ENCODE measurements around the gene MBOAT2.

Gene MBOAT2

GRCh38 chr2:8835279-8835678 is 168.2 kb downstream of the MBOAT2 start:
- H3K4me2 ChIP-seq (ENCODE audit: low read depth, low read length, poor library complexity, severe bottlenecking) = peak overlapping the region; percentile 94
- H3K4me3 ChIP-seq (ENCODE audit: low read length, poor library complexity, severe bottlenecking) = peak overlapping the region; percentile 94

DNA sequence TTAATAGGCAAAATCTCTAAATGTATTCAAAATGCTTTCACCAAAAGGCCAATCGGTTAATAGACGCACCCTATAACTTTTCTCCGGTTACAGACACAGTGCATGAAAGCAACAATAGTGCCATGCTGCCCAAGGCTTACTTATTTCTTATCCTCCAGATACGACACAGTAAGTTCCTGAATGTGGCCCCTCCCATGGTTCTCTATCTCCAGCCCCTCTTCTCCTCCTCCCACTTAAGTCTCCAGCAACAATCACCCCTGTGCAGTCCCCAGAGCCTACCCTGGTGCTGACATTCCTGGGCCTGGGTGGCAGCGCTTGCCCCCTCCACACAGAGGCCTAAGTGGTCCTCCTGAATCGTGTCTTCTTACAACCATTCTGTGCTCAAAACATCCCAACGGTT is 169.6 kb downstream of the MBOAT2 start:
- Histone ChIP-seq H3K9me2 (replicated peaks; ENCODE audit: low read depth, low read length) (no peaks in the 10 kb centered on the region), H3K79me2 (ENCODE audit: insufficient read depth, low read length) (peaks cover 75% of the 10 kb centered on the region), H3K9me3 (ENCODE audit: insufficient read depth, low read depth, low read length) (no peaks in the 10 kb centered on the region), H3K4me2 (ENCODE audit: low read depth, low read length, poor library complexity, severe bottlenecking) (peak overlapping the region; percentile 94), H3K27me3 (ENCODE audit: insufficient read depth, low read length, poor library complexity, severe bottlenecking) (no peaks in the 10 kb centered on the region), H3K4me3 (ENCODE audit: low read length, poor library complexity, severe bottlenecking) (peak overlapping the region; percentile 94), H3K9ac (ENCODE audit: low read depth, low read length, poor library complexity, severe bottlenecking) (no peak overlapping the region), H3K36me3 (ENCODE audit: insufficient read depth, low read length) (no peaks in the 10 kb centered on the region), H3F3A (ENCODE audit: low read depth) (no peaks in the 10 kb centered on the region), H4K20me1 (ENCODE audit: insufficient read depth, low read length, poor library complexity, severe bottlenecking) (peaks cover 61% of the 10 kb centered on the region), H2AFZ (ENCODE audit: low read length) (no peak overlapping the region), H3K4me1 (ENCODE audit: insufficient read depth, low read length, poor library complexity, severe bottlenecking) (peaks cover 58% of the 10 kb centered on the region)
- no peak for TF ChIP-seq CTCF (conservative IDR thresholded peaks at IDR 0.05; ENCODE audit: low read length)
- TF ChIP-seq EZH2phosphoT487 (IDR thresholded peaks at IDR 0.05; ENCODE audit: borderline replicate concordance) = no peak

More at GRCh38 chr2:8835279-8835678, 168.2 kb downstream of the MBOAT2 start:
- Histone ChIP-seq H3K79me2 (ENCODE audit: insufficient read depth, low read length) (peaks cover 68% of the 10 kb centered on the region), H3K27me3 (ENCODE audit: insufficient read depth, low read length, poor library complexity, severe bottlenecking) (no peaks in the 10 kb centered on the region), H4K20me1 (ENCODE audit: insufficient read depth, low read length, poor library complexity, severe bottlenecking) (peaks cover 51% of the 10 kb centered on the region), H3K9me3 (ENCODE audit: insufficient read depth, low read depth, low read length) (no peaks in the 10 kb centered on the region), H2AFZ (ENCODE audit: low read length) (no peak overlapping the region), H3K36me3 (ENCODE audit: insufficient read depth, low read length) (no peaks in the 10 kb centered on the region), H3K9me2 (replicated peaks; ENCODE audit: low read depth, low read length) (no peaks in the 10 kb centered on the region), H3K9ac (ENCODE audit: low read depth, low read length, poor library complexity, severe bottlenecking) (peak overlapping the region; percentile 81), H3K4me1 (ENCODE audit: insufficient read depth, low read length, poor library complexity, severe bottlenecking) (peaks cover 51% of the 10 kb centered on the region), H3F3A (ENCODE audit: low read depth) (no peaks in the 10 kb centered on the region)
- no peak for TF ChIP-seq CTCF (conservative IDR thresholded peaks at IDR 0.05; ENCODE audit: low read length)
- no peak for TF ChIP-seq EZH2phosphoT487 (IDR thresholded peaks at IDR 0.05; ENCODE audit: borderline replicate concordance)

DNA sequence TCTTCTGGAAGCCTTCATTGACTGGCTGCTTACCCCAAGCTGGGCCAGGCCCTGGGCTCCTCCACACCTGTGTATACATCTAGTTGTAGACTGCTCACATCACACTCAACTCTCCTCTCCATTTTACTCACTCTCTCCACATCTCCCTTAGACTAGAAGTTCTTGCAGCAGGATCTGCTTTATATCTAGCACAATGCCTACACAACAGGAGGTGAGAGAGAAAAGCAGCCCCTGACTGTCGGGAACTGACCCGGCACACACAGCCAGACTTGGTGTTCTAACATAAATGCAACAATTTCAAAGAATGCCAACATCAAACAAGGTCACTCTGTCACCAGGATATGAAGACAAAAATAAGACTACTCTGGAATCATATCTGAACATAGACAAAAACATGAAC is 172.0 kb downstream of the MBOAT2 start:
- H4K20me1 ChIP-seq (ENCODE audit: insufficient read depth, low read length, poor library complexity, severe bottlenecking) = peaks cover 58% of the 10 kb centered on the region
- H2AFZ ChIP-seq (ENCODE audit: low read length) = no peak overlapping the region
- no peaks in the 10 kb centered on the region for H3F3A ChIP-seq (ENCODE audit: low read depth)
- peaks cover 81% of the 10 kb centered on the region for H3K79me2 ChIP-seq (ENCODE audit: insufficient read depth, low read length)
- TF ChIP-seq CTCF (conservative IDR thresholded peaks at IDR 0.05; ENCODE audit: low read length) (no peak), EZH2phosphoT487 (IDR thresholded peaks at IDR 0.05; ENCODE audit: borderline replicate concordance) (no peak)
- H3K4me1 ChIP-seq (ENCODE audit: insufficient read depth, low read length, poor library complexity, severe bottlenecking) = peaks cover 57% of the 10 kb centered on the region
- H3K36me3 ChIP-seq (ENCODE audit: insufficient read depth, low read length) = no peaks in the 10 kb centered on the region
- no peaks in the 10 kb centered on the region for H3K9me3 ChIP-seq (ENCODE audit: insufficient read depth, low read depth, low read length)
- H3K9ac ChIP-seq (ENCODE audit: low read depth, low read length, poor library complexity, severe bottlenecking) = no peak overlapping the region
- H3K27me3 ChIP-seq (ENCODE audit: insufficient read depth, low read length, poor library complexity, severe bottlenecking) = no peaks in the 10 kb centered on the region
- H3K4me2 ChIP-seq (ENCODE audit: low read depth, low read length, poor library complexity, severe bottlenecking) = peak overlapping the region; percentile 57
- H3K4me3 ChIP-seq (ENCODE audit: low read length, poor library complexity, severe bottlenecking) = peak overlapping the region; percentile 24
- H3K9me2 ChIP-seq (replicated peaks; ENCODE audit: low read depth, low read length) = no peaks in the 10 kb centered on the region

Measured in Loucy (cell line).